Stimulated activated CD4-positive, alpha-beta T cell treated with anti-CD3 and anti-CD28 coated beads, Interleukin-12 subunit alpha, Interleukin-12 subunit beta, amount 100 ng/mL, for 24 hours (primary cell): ENCODE measurements around the gene EPOP.
"Not testable (repeated sequence)": the region's sequence is repeated elsewhere in the genome, so short reads cannot be mapped to it uniquely, and the experiment has no call there.

Experiments
- DNase-seq, 2 experiments: peaks; one replicate each; pipeline ENCODE4 v3.0.0-alpha.2; 2020; ENCODE audit warnings: low read depth in 2 of 2

The EPOP gene

DNA sequence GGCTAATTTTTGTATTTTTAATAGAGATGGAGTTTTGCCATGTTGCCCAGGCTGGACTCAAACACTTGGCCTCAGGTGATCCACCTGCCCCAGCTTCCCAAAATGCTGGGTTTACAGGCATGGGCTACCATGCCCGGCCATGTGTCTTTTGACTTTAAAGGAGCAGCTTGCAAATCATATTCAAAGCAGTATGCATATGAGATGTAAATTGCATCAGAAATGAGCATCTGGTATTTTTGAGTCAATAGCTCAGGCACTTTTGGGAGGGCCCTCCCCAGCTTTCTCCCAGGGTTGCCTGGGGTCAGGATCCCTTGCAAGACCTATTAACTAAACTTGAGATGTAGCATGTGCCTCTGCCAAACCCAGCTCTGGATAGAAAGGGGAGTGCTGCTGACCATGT is 21.5 kb downstream of the EPOP start:
- no peak for DNase-seq

DNA sequence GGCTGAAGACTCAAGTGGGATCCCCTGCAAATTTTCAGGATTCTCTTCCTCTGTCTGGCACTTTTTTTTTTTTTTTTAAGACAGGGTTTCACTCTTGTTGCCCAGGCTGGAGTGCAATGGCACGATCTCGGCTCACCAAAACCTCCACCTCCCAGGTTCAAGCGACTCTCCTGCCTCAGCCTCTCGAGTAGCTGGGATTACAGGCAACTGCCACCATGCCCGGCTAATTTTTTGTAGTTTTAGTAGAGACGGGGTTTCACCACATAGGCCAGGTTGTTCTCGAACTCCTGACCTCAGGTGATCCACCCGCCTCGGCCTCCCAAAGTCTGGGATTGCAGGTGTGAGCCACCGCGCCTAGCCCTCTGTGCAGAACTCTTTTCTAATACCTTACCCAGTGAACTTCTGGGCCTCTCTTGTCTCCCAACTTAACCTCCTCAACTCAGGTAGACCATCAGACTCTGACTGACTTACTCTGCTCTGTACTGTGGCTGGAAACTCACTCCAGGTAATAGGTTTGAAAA is 24.0 kb downstream of the EPOP start:
- not testable (repeated sequence) for DNase-seq

- DNase-seq: no peak
Observed at GRCh38 chr17:38637951-38638350, 36.8 kb downstream of the EPOP start.

DNA sequence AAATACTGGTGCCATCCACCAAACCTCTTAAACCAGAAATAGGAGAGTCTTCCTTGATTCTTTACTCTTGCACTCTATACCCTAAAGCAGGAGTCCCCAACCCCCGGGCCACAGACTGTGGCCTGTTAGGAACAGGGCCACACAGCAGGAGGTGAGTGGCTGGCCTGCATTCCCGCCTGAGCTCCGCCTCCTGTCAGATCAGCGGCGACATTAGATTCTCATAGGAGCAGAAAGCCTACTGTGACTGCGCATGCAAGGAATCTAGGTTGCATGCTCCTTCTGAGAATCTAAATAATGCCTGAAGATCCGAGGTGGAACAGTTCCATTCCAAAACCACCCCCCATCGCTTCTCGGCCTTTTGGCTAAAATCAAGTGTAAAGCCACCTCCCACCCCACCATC is 38.7 kb downstream of the EPOP start:
- DNase-seq: no peak

- no peak for DNase-seq
Observed at GRCh38 chr17:38632334-38632733, 42.4 kb downstream of the EPOP start.

GRCh38 chr17:38628441-38628840 is 46.3 kb downstream of the EPOP start:
- DNase-seq: no peak

GRCh38 chr17:38627957-38628356 is 46.8 kb downstream of the EPOP start:
- no peak for DNase-seq

- DNase-seq: not testable (repeated sequence)
Observed at GRCh38 chr17:38626606-38627226, 48.0 kb downstream of the EPOP start.

- no peak for DNase-seq
Observed at GRCh38 chr17:38625482-38625881, 49.3 kb downstream of the EPOP start.

DNA sequence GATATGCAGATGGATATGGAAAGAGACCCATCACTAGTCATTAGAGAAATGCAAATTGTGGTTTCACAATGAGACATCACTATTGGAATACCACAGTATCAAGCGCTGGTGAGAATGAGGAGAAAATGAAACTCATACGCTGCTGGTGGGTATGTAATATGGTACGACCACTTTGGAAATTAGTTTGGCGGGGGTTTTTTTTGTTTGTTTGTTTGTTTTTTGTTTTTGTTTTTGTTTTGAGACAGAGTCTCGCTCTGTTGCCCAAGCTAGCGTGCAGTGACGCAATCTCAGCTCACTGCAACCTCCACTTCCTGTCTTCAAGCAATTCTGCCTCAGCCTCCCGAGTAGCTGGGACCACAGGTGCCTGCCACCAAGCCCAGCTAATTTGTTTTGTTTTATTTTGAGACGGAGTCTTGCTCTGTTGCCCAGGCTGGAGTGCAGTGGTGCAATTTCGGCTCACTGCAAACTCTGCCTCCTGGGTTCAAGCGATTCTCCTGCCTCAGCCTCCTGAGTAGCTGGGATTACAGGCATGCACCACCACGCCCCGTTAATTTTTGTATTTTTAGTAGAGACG is 49.9 kb downstream of the EPOP start:
- not testable (repeated sequence) for DNase-seq
